ENCODE results near the gene EP400.
"Not testable (repeated sequence)": the region's sequence is repeated elsewhere in the genome, so short reads cannot be mapped to it uniquely, and the experiment has no call there.

Gene EP400

GRCh38 chr12:131948166-131948712 is 1.5 kb upstream of the EP400 start:
- no peaks in the 10 kb centered on the region for H3K27me3 ChIP-seq (ENCODE audit: insufficient read depth, low read depth, severe bottlenecking)
- no peak for DNase-seq
- no peak for TF ChIP-seq CTCF (IDR thresholded peaks at IDR 0.05; ENCODE audit: low read depth, low read length)
- no peak overlapping the region for H3K27ac ChIP-seq
- no peak overlapping the region for H3K4me3 ChIP-seq (ENCODE audit: low read depth, low read length)
- peaks cover 6% of the 10 kb centered on the region; the same call in 1 of the 2 replicates for H3K36me3 ChIP-seq
- H3K9me3 ChIP-seq (ENCODE audit: severe bottlenecking), result no peaks in the 10 kb centered on the region

GRCh38 chr12:131948713-131949430 is 870 bp upstream of the EP400 start:
- not testable (repeated sequence) for H3K9me3 ChIP-seq (ENCODE audit: severe bottlenecking); DNase-seq; H3K36me3 ChIP-seq; H3K27me3 ChIP-seq (ENCODE audit: insufficient read depth, low read depth, severe bottlenecking)
- H3K4me3 ChIP-seq (ENCODE audit: low read depth, low read length), result peak overlapping the region; percentile 46
- H3K27ac ChIP-seq, result peak overlapping the region; percentile 4; the same call in 1 of the 2 replicates

- H3K27me3 ChIP-seq (ENCODE audit: insufficient read depth, low read depth, severe bottlenecking), result no peaks in the 10 kb centered on the region
- H3K9me3 ChIP-seq (ENCODE audit: severe bottlenecking), result no peaks in the 10 kb centered on the region
- H3K4me3 ChIP-seq (ENCODE audit: low read depth, low read length), result peak overlapping the region; percentile 81
- TF ChIP-seq CTCF (IDR thresholded peaks at IDR 0.05; ENCODE audit: low read depth, low read length), result no peak
- H3K36me3 ChIP-seq, result no peaks in the 10 kb centered on the region; the same call in 1 of the 2 replicates
- peak overlapping the region; percentile 85 for H3K27ac ChIP-seq
- peak; percentile 31 for DNase-seq
These were observed 606 bp downstream of the EP400 start for GRCh38 chr12:131950182-131950913.

- not testable (repeated sequence) for DNase-seq; H3K27me3 ChIP-seq (ENCODE audit: insufficient read depth, low read depth, severe bottlenecking); H3K27ac ChIP-seq; H3K36me3 ChIP-seq; H3K9me3 ChIP-seq (ENCODE audit: severe bottlenecking); H3K4me3 ChIP-seq (ENCODE audit: low read depth, low read length)
These were observed 4.1 kb downstream of the EP400 start for GRCh38 chr12:131953810-131954209.

GRCh38 chr12:131954460-131954859 is 4.7 kb downstream of the EP400 start:
- not testable (repeated sequence) for H3K9me3 ChIP-seq (ENCODE audit: severe bottlenecking); H3K27me3 ChIP-seq (ENCODE audit: insufficient read depth, low read depth, severe bottlenecking); H3K4me3 ChIP-seq (ENCODE audit: low read depth, low read length); DNase-seq; H3K27ac ChIP-seq; H3K36me3 ChIP-seq

GRCh38 chr12:131959116-131959515 is 9.4 kb downstream of the EP400 start:
- peak; percentile 24 for DNase-seq
- TF ChIP-seq CTCF (IDR thresholded peaks at IDR 0.05; ENCODE audit: low read depth, low read length), result no peak
- no peak overlapping the region for H3K4me3 ChIP-seq (ENCODE audit: low read depth, low read length)
- H3K27me3 ChIP-seq (ENCODE audit: insufficient read depth, low read depth, severe bottlenecking), result no peaks in the 10 kb centered on the region
- H3K27ac ChIP-seq, result no peak overlapping the region
- peaks cover 17% of the 10 kb centered on the region for H3K36me3 ChIP-seq
- H3K9me3 ChIP-seq (ENCODE audit: severe bottlenecking), result no peaks in the 10 kb centered on the region
